Lung (tissue), 12 donors: ENCODE data around the gene RALGAPA2. TPM values are rescaled to one million over a fixed set of nuclear protein-coding genes. Genes with fewer than 3 reads are reported as not detected.

Source experiments
- ATAC-seq: fragments of 200-7000 bp; cut with Tn5 transposase; one replicate; pipeline ENCODE4 v1.9.1; 2020; ENCODE audit warnings: moderate number of reproducible peaks; ENCODE audit not compliant: insufficient read depth, low FRiP score
- DNase-seq, 3 donors: peaks; one replicate each; pipeline ENCODE4 v3.0.0-alpha.2; 2013 to 2017
- H3K27ac ChIP-seq, 2 donors: one replicate each; pipeline ENCODE4 v1.5.1; 2013; ENCODE audit warnings: mild to moderate bottlenecking in 2 of 2, moderate library complexity in 2 of 2, control low read depth in 1 of 2, inconsistent platforms in 1 of 2, low read depth in 1 of 2, low read length in 1 of 2
- H3K27me3 ChIP-seq, 3 donors: one replicate each; pipeline ENCODE4 v1.5.1; 2013; ENCODE audit warnings: low read length in 2 of 3; ENCODE audit not compliant: control insufficient read depth in 3 of 3, insufficient read depth in 3 of 3
- H3K36me3 ChIP-seq, 4 donors: one replicate each; pipeline ENCODE4 v1.5.1; 2013; ENCODE audit warnings: low read length in 4 of 4, mild to moderate bottlenecking in 1 of 4, moderate library complexity in 1 of 4; ENCODE audit not compliant: control insufficient read depth in 4 of 4, insufficient read depth in 4 of 4
- H3K4me1 ChIP-seq, 5 donors: one replicate each; pipeline ENCODE4 v1.5.1; 2013; ENCODE audit warnings: low read length in 5 of 5, mild to moderate bottlenecking in 2 of 5, moderate library complexity in 1 of 5; ENCODE audit not compliant: control insufficient read depth in 5 of 5, insufficient read depth in 5 of 5
- H3K4me3 ChIP-seq: one replicate; pipeline ENCODE4 v1.5.1; 2013; ENCODE audit warnings: mild to moderate bottlenecking, control low read depth, moderate library complexity
- H3K9ac ChIP-seq, 2 donors: one replicate each; pipeline ENCODE4 v1.5.1; 2013; ENCODE audit warnings: low read length in 2 of 2, control low read depth in 1 of 2; ENCODE audit not compliant: insufficient read depth in 1 of 2
- H3K9me3 ChIP-seq, 4 donors: one replicate each; pipeline ENCODE4 v1.5.1; 2013; ENCODE audit warnings: low read length in 3 of 4, mild to moderate bottlenecking in 1 of 4, moderate library complexity in 1 of 4; ENCODE audit not compliant: control insufficient read depth in 4 of 4, insufficient read depth in 3 of 4
- CTCF ChIP-seq: IDR thresholded peaks from 2 replicates; pipeline ENCODE4 v1.5.1; 2012; ENCODE audit warnings: mild to moderate bottlenecking; ENCODE audit errors: control extremely low read depth, extremely low read depth
- WGBS, 2 donors: extraction: QIAGEN DNeasy Blood & Tissue Kit; methylation state at CpG; one replicate each; pipeline ENCODE4 v1.1.7; 2013; 5-methylcytosine and 5-hydroxymethylcytosine counted together
- polyA plus RNA-seq, 2 donors: library from polyadenylated mRNA; stranded (reverse); fragments of 200-250 nt; gene quantifications; one replicate each; pipeline ENCODE4 v1.2.1, GENCODE V29; 2013
- total RNA-seq, 2 donors: library from RNA; depleted of rRNA in 1 of 2; stranded (reverse); fragments of >200 nt in 1 of 2; gene quantifications; one replicate each; pipeline ENCODE4 v1.2.1, GENCODE V29; 2014 to 2021
- donor health status: control.
- donor health status: control.
- donor health status: Bipolar disorder and iron deficiency.
- donor health status: healthy.
- donor health status: DM: yes; HTN: yes; CAD: no.

The RALGAPA2 gene
- total and polyA plus RNA-seq, 4 donors, result 12.1 to 83.4 (median 55.6) TPM

GRCh38 chr20:20680991-20681508 is 31.4 kb downstream of the RALGAPA2 start:
- 32 to 53% methylated on average over 7 of the region's 7 CpGs for WGBS, 2 donors
- Histone ChIP-seq H3K36me3 (peaks cover 0 to 6% (median 1%) of the 10 kb centered on the region in 4 donors), H3K27me3 (no peaks in the 10 kb centered on the region), H3K9ac (no peak overlapping the region), H3K27ac (no peak overlapping the region), H3K4me1 (peaks cover 0 to 22% (median 0%) of the 10 kb centered on the region in 5 donors), H3K4me3 (no peak overlapping the region), H3K9me3 (no peaks in the 10 kb centered on the region)
- no peak for DNase-seq
- no peak for ATAC-seq
- TF ChIP-seq CTCF, result no peak

- Histone ChIP-seq H3K9me3 (no peaks in the 10 kb centered on the region), H3K27ac (no peak overlapping the region), H3K9ac (no peak overlapping the region), H3K27me3 (no peaks in the 10 kb centered on the region), H3K4me3 (no peak overlapping the region), H3K36me3 (peaks cover 0 to 6% (median 2%) of the 10 kb centered on the region in 4 donors), H3K4me1 (peaks cover 0 to 19% (median 0%) of the 10 kb centered on the region in 5 donors)
- WGBS, 2 donors, result 82 to 86% methylated on average over 3 of the region's 3 CpGs
- no peak for DNase-seq
- TF ChIP-seq CTCF, result no peak
- no peak for ATAC-seq
These were observed 33.1 kb downstream of the RALGAPA2 start for GRCh38 chr20:20679316-20679715.

GRCh38 chr20:20677186-20677585 is 35.3 kb downstream of the RALGAPA2 start:
- H3K4me3 ChIP-seq, result no peak overlapping the region
- H3K4me1 ChIP-seq, result peaks cover 0 to 11% (median 0%) of the 10 kb centered on the region in 5 donors
- DNase-seq (peak in 1 of 3 donors; percentile 19), ATAC-seq (no peak)
- TF ChIP-seq CTCF, result no peak
- H3K9ac ChIP-seq, result no peak overlapping the region
- no peaks in the 10 kb centered on the region for H3K9me3 ChIP-seq
- H3K36me3 ChIP-seq, result peaks cover 0 to 8% (median 2%) of the 10 kb centered on the region in 4 donors
- H3K27me3 ChIP-seq, result no peaks in the 10 kb centered on the region
- no peak overlapping the region for H3K27ac ChIP-seq
- WGBS, 2 donors, result 79 to 82% methylated on average over 3 of the region's 3 CpGs

- peak in 1 of 3 donors; percentile 12 for DNase-seq
- peak; percentile 45 for ATAC-seq
- Histone ChIP-seq H3K27me3 (no peaks in the 10 kb centered on the region), H3K4me1 (peaks cover 0 to 12% (median 5%) of the 10 kb centered on the region in 5 donors), H3K4me3 (no peak overlapping the region), H3K9ac (peak overlapping the region in 1 of 2 donors; percentile 10), H3K36me3 (peaks cover 0 to 4% (median 1%) of the 10 kb centered on the region in 4 donors), H3K9me3 (no peaks in the 10 kb centered on the region), H3K27ac (no peak overlapping the region)
- 0 to 2% methylated on average over 1 of the region's 1 CpG for WGBS, 2 donors
- TF ChIP-seq CTCF, result no peak
These were observed 43.8 kb downstream of the RALGAPA2 start for GRCh38 chr20:20668639-20669038.
